SK-N-SH (cell line): ENCODE results near the gene CRTAP.

ENCODE experiments used
- CHD2 ChIP-seq: fragments of 150-350 bp; IDR thresholded peaks from 2 replicates; pipeline ENCODE4 v1.6.1; 2018; ENCODE audit warnings: low read length; ENCODE audit not compliant: partially characterized antibody
- ELF1 ChIP-seq: IDR thresholded peaks from 2 replicates; pipeline ENCODE4 v1.4.0; 2012
- EP300 ChIP-seq, 2 experiments: IDR thresholded peaks; 2 replicates each; pipeline versions ENCODE4 v1.4.0 to v1.6.1; 2012; ENCODE audit warnings: borderline replicate concordance in 1 of 2, low read depth in 1 of 2, low read length in 1 of 2
- NRF1 ChIP-seq: IDR thresholded peaks from 2 replicates; pipeline ENCODE4 v1.6.1; 2012; ENCODE audit warnings: low read depth, mild to moderate bottlenecking, low read length
- RAD21 ChIP-seq: IDR thresholded peaks from 2 replicates; pipeline ENCODE4 v1.6.1; 2012; ENCODE audit warnings: mild to moderate bottlenecking, low read length
- RCOR1 ChIP-seq: fragments of 150-350 bp; IDR thresholded peaks from 2 replicates; pipeline ENCODE4 v1.6.1; 2017; ENCODE audit warnings: antibody characterized with exemption, low read length
- REST ChIP-seq: IDR thresholded peaks from 2 replicates; pipeline ENCODE4 v1.6.1; 2012; ENCODE audit warnings: mild to moderate bottlenecking, low read depth, low read length, moderate library complexity
- RXRA ChIP-seq: IDR thresholded peaks from 2 replicates; pipeline ENCODE4 v1.4.0; 2012; ENCODE audit warnings: low read depth, mild to moderate bottlenecking, borderline replicate concordance
- TAF1 ChIP-seq: IDR thresholded peaks from 2 replicates; pipeline ENCODE4 v1.6.1; 2012; ENCODE audit warnings: low read depth, mild to moderate bottlenecking, low read length, moderate library complexity, borderline replicate concordance
- TCF12 ChIP-seq: IDR thresholded peaks from 2 replicates; pipeline ENCODE4 v1.4.0; 2012
- TF ChIP-seq, protein P1 (sequence below): fragments of 200-600 bp; sonication (generic); IDR thresholded peaks from 2 replicates; pipeline ENCODE4 v1.6.1; 2017; ENCODE audit warnings: antibody characterized with exemption, mild to moderate bottlenecking, moderate library complexity

GRCh38 chr3:33171580-33171979, 57.8 kb downstream of the CRTAP start:
- no peak for TF ChIP-seq EP300 (IDR thresholded peaks at IDR 0.05; ENCODE audit: borderline replicate concordance in 1 of 2, low read depth in 1 of 2, low read length in 1 of 2)
- TF ChIP-seq, protein P1, sequence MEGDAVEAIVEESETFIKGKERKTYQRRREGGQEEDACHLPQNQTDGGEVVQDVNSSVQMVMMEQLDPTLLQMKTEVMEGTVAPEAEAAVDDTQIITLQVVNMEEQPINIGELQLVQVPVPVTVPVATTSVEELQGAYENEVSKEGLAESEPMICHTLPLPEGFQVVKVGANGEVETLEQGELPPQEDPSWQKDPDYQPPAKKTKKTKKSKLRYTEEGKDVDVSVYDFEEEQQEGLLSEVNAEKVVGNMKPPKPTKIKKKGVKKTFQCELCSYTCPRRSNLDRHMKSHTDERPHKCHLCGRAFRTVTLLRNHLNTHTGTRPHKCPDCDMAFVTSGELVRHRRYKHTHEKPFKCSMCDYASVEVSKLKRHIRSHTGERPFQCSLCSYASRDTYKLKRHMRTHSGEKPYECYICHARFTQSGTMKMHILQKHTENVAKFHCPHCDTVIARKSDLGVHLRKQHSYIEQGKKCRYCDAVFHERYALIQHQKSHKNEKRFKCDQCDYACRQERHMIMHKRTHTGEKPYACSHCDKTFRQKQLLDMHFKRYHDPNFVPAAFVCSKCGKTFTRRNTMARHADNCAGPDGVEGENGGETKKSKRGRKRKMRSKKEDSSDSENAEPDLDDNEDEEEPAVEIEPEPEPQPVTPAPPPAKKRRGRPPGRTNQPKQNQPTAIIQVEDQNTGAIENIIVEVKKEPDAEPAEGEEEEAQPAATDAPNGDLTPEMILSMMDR, result no peak
- no peak for TF ChIP-seq TCF12
- no peak for TF ChIP-seq RCOR1
- no peak for TF ChIP-seq REST
- TF ChIP-seq RAD21, result no peak
- TF ChIP-seq CHD2, result no peak
- TF ChIP-seq RXRA, result no peak
- TF ChIP-seq TAF1, result no peak
- no peak for TF ChIP-seq NRF1
- no peak for TF ChIP-seq ELF1
